ENCODE results near the gene PHF1. TPM values are rescaled to one million over a fixed set of nuclear protein-coding genes. Genes with fewer than 3 reads are reported as not detected.
A peak's percentile ranks its signal among the peaks of the same experiment; 100 is the strongest.

The PHF1 gene
- total and polyA plus RNA-seq, 2 experiments from 2014 or later = 24.5 to 44.9 TPM

DNA sequence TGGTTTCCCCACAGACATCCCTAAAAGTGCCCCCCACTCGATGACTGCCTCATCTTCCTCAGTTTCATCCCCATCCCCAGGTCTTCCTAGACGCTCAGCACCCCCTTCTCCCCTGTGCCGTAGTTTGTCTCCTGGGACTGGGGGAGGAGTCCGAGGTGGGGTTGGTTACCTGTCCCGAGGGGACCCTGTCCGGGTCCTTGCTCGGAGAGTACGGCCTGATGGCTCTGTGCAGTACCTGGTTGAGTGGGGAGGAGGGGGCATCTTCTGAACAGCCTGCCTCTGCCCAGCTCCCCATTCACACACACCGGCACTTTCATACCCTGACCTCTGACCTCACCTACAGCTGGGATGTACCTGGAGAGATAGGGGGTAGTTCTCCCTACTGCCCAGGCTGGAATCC lies 5.0 kb downstream of the PHF1 start:
- no peaks in the 10 kb centered on the region for H3K27me3 ChIP-seq (replicated peaks; ENCODE audit: insufficient read depth)
- TF ChIP-seq EZH2phosphoT487 (IDR thresholded peaks at IDR 0.05; ENCODE audit: insufficient read depth, low read depth) (no peak), EZH2 (IDR thresholded peaks at IDR 0.05; ENCODE audit: insufficient read depth, poor library complexity, severe bottlenecking) (no peak)
- H3K79me2 ChIP-seq (ENCODE audit: insufficient read depth) = peaks cover 83% of the 10 kb centered on the region
- in situ Hi-C loops (cut with MboI) = no loop called here
- peaks cover 28% of the 10 kb centered on the region for H3F3A ChIP-seq (ENCODE audit: insufficient read depth)
- H3K36me3 ChIP-seq (ENCODE audit: low read depth) = no peaks in the 10 kb centered on the region
- H3K9me3 ChIP-seq (ENCODE audit: low read depth) = no peaks in the 10 kb centered on the region
- no peak overlapping the region for H2AFZ ChIP-seq
- DNase-seq = no peak
- peak overlapping the region; percentile 92 for H3K9ac ChIP-seq
- H3K27ac ChIP-seq = peak overlapping the region; percentile 96
- no peaks in the 10 kb centered on the region for H3K9me2 ChIP-seq (ENCODE audit: insufficient read depth)
- H4K20me1 ChIP-seq (ENCODE audit: insufficient read depth) = no peaks in the 10 kb centered on the region
- WGBS, 2 experiments (ENCODE audit: low coverage in 1 of 2, low lambda C conversion rate in 2 of 2, missing lambda C conversion rate in 2 of 2) = 76 to 79% methylated on average over 9 of the region's 9 CpGs
- peaks cover 39% of the 10 kb centered on the region for H3K4me1 ChIP-seq (ENCODE audit: insufficient read depth)
- peak overlapping the region; percentile 99 for H3K4me2 ChIP-seq (ENCODE audit: unreplicated experiment)
- peak overlapping the region; percentile 86 for H3K4me3 ChIP-seq

DNA sequence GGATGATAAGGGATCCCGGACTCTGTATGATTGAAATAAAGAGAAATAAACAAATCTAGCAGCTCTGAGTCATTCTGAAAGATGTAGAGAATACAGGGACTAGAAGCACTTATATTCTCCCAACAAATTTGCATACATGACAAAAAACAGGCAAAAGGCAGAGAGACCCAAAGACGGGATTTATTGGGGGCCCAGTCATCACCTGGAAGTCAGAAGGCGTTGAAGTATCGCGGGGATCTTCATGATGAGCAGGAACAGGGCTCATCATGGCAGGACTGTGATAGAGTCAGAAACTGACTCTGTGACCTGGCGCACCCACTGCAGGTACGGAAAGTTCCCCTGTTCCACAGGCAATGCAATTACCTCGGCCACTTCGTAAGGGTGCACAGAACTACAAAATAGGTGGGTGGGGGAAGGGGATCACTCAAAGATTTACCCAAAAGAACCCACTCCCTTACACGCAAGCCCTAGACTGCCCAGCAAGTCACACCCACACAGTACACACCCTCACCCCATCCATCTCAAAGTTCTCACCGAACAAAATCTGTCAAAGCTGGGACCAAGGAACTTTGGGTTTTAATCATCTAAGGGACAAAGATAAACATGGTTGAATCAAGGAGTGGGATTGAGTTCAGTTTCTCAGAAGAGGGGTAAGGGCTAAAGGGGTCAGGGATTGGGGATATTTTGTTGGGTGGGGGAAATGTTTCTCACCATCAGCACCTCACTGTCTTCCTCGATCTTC lies 5.7 kb downstream of the PHF1 start:
- peak overlapping the region; percentile 99 for H3K4me2 ChIP-seq (ENCODE audit: unreplicated experiment)
- H3K9me2 ChIP-seq (ENCODE audit: insufficient read depth) = no peaks in the 10 kb centered on the region
- H3K27me3 ChIP-seq (replicated peaks; ENCODE audit: insufficient read depth) = no peaks in the 10 kb centered on the region
- no peak overlapping the region for H2AFZ ChIP-seq
- H3K4me3 ChIP-seq = peak overlapping the region; percentile 86
- no peaks in the 10 kb centered on the region for H3K9me3 ChIP-seq (ENCODE audit: low read depth)
- WGBS, 2 experiments (ENCODE audit: low coverage in 1 of 2, low lambda C conversion rate in 2 of 2, missing lambda C conversion rate in 2 of 2) = 41 to 42% methylated on average over 12 of the region's 12 CpGs
- TF ChIP-seq EZH2 (IDR thresholded peaks at IDR 0.05; ENCODE audit: insufficient read depth, poor library complexity, severe bottlenecking) (no peak), EZH2phosphoT487 (IDR thresholded peaks at IDR 0.05; ENCODE audit: insufficient read depth, low read depth) (no peak)
- H3K36me3 ChIP-seq (ENCODE audit: low read depth) = no peaks in the 10 kb centered on the region
- H3F3A ChIP-seq (ENCODE audit: insufficient read depth) = peaks cover 28% of the 10 kb centered on the region
- peak overlapping the region; percentile 96 for H3K27ac ChIP-seq
- in situ Hi-C loops (cut with MboI) = no loop called here
- H4K20me1 ChIP-seq (ENCODE audit: insufficient read depth) = no peaks in the 10 kb centered on the region
- H3K79me2 ChIP-seq (ENCODE audit: insufficient read depth) = peaks cover 83% of the 10 kb centered on the region
- H3K9ac ChIP-seq = peak overlapping the region; percentile 92
- peaks cover 39% of the 10 kb centered on the region for H3K4me1 ChIP-seq (ENCODE audit: insufficient read depth)
- DNase-seq = peak; percentile 53

DNA sequence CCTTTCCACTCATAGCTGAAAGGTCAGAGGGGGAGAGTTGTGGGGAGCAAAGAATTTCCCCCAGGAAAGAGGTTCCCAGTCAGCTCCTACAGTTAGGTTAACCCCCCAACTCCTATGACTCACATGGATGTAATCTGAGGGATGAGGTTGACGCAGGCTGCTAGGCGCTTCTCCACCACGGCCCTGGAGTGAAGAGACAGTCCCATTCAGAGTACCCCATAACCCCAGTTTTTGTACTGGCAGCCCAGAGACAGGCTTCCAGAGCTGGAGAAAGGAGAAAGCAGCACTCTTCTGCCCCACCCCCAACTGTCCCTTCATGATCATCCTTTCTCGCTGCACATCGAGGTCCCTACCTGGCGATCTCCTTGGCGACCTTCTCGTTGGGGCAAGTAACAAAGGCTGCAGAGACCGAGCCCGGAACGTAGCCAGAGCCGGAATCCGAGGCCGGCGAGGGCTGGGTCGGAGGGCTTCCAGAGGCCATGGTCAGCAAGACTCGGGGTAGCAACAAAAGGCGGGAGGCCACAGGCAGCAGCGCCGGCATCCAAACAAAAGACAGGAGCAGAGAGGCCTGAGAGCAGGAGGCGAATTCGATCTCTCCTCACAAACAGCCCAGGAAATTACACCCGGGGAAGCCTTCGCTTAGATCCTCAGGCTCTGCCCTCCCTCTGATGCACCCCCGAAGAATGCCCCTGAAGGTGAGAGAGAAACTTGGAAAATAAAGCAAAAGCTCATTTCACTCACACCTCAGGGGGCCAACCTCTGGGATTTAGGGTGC lies 6.5 kb downstream of the PHF1 start:
- peaks cover 81% of the 10 kb centered on the region for H3K79me2 ChIP-seq (ENCODE audit: insufficient read depth)
- 1% methylated on average over 25 of the region's 25 CpGs for WGBS, 2 experiments (ENCODE audit: low coverage in 1 of 2, low lambda C conversion rate in 2 of 2, missing lambda C conversion rate in 2 of 2)
- peak overlapping the region; percentile 86 for H3K4me3 ChIP-seq
- peak overlapping the region; percentile 99 for H3K4me2 ChIP-seq (ENCODE audit: unreplicated experiment)
- no peaks in the 10 kb centered on the region for H3K27me3 ChIP-seq (replicated peaks; ENCODE audit: insufficient read depth)
- peak overlapping the region; percentile 92 for H3K9ac ChIP-seq
- H3K9me3 ChIP-seq (ENCODE audit: low read depth) = no peaks in the 10 kb centered on the region
- H4K20me1 ChIP-seq (ENCODE audit: insufficient read depth) = no peaks in the 10 kb centered on the region
- H3K27ac ChIP-seq = peak overlapping the region; percentile 96
- H3K36me3 ChIP-seq (ENCODE audit: low read depth) = no peaks in the 10 kb centered on the region
- in situ Hi-C loops (cut with MboI) = no loop called here
- no peaks in the 10 kb centered on the region for H3K9me2 ChIP-seq (ENCODE audit: insufficient read depth)
- H2AFZ ChIP-seq = peak overlapping the region; percentile 74
- peak; percentile 93 for DNase-seq
- TF ChIP-seq EZH2phosphoT487 (IDR thresholded peaks at IDR 0.05; ENCODE audit: insufficient read depth, low read depth) = no peak
- TF ChIP-seq EZH2 (IDR thresholded peaks at IDR 0.05; ENCODE audit: insufficient read depth, poor library complexity, severe bottlenecking) = no peak
- H3K4me1 ChIP-seq (ENCODE audit: insufficient read depth) = peaks cover 37% of the 10 kb centered on the region
- peaks cover 28% of the 10 kb centered on the region for H3F3A ChIP-seq (ENCODE audit: insufficient read depth)

DNA sequence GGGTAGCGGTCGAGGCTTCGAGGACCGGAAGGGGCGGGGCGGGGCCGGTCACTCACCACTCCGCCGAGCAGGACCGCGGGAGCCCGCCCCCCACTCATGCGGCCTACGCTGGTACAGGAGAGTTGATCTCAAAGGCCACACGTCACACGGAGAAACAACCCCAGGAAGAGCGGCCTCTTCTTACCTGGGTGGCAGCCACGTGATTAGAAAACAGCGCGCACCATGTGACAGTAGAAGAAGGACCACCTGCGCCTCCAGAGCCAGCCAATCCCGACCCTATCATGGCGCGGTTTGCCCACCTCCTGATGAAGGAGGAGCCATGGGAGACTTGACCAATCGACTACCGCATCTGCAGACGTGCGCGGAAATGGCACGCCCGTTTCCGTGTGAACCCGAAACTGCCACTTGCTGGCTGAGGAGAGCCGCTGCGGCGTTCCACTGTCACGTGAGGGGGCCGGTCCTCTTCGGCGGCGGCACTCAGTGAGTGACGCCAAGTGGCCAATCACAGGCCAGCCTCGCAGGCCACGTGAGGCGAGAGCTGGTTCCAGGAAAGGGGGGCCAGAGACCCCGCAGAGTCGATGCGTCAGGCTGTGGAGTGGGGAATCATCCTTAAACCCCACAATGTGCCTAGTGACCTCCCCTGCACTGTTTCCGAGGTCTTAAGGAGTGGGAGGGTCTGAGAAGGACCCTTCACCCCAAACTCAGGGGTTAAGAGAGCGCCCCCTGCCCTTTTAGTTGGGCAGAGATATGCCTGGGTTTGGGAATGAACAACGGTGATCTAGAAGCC lies 7.3 kb downstream of the PHF1 start, which contains the start of gene CUTA:
CUTA (minus strand) TSS at position 205 of the 787 bp plus-strand sequence; CDS start at position 98, 107 bp downstream.
- peak within 1 kb of the TSS; percentile 92 for H3K9ac ChIP-seq
- no peaks in the 10 kb centered on the region for H3K9me2 ChIP-seq (ENCODE audit: insufficient read depth)
- peak within 1 kb of the TSS; percentile 99 for H3K4me2 ChIP-seq (ENCODE audit: unreplicated experiment)
- H4K20me1 ChIP-seq (ENCODE audit: insufficient read depth) = no peaks in the 10 kb centered on the region
- DNase-seq = peak; percentile 100
- no peaks in the 10 kb centered on the region for H3K36me3 ChIP-seq (ENCODE audit: low read depth)
- TF ChIP-seq EZH2phosphoT487 (IDR thresholded peaks at IDR 0.05; ENCODE audit: insufficient read depth, low read depth) (no peak), EZH2 (IDR thresholded peaks at IDR 0.05; ENCODE audit: insufficient read depth, poor library complexity, severe bottlenecking) (no peak)
- peak within 1 kb of the TSS; percentile 74 for H2AFZ ChIP-seq
- peaks cover 28% of the 10 kb centered on the region for H3F3A ChIP-seq (ENCODE audit: insufficient read depth)
- peak within 1 kb of the TSS; percentile 96 for H3K27ac ChIP-seq
- WGBS, 2 experiments (ENCODE audit: low coverage in 1 of 2, low lambda C conversion rate in 2 of 2, missing lambda C conversion rate in 2 of 2) = 1% methylated on average over 48 to 51 of the region's 51 CpGs
- H3K9me3 ChIP-seq (ENCODE audit: low read depth) = no peaks in the 10 kb centered on the region
- H3K79me2 ChIP-seq (ENCODE audit: insufficient read depth) = peaks cover 81% of the 10 kb centered on the region
- peaks cover 35% of the 10 kb centered on the region for H3K4me1 ChIP-seq (ENCODE audit: insufficient read depth)
- in situ Hi-C loops (cut with MboI) = no loop called here
- no peaks in the 10 kb centered on the region for H3K27me3 ChIP-seq (replicated peaks; ENCODE audit: insufficient read depth)
- peak within 1 kb of the TSS; percentile 86 for H3K4me3 ChIP-seq
